ENCODE results near the gene C4orf17.

C4orf17 gene

DNA sequence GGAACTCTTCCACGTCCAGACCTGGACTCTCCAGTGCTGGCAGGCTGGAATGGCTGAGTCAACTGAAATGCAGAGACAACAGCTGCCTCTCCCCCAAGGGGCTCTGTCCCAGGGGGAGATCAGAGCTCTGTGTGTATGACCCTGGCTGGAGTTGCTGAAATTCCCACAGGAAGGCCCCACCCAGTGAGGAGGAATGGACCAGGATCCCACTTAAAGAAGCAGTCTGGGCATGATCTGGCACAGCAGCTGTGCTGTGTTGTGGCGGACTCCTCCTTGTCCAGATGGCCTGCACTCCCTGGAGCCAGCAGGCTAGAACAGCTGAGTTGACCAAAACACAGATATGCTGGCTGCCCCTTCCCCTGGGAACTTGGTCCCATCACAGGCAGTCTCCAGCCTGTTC is 25.4 kb downstream of the C4orf17 start:
- TF ChIP-seq, protein P1, sequence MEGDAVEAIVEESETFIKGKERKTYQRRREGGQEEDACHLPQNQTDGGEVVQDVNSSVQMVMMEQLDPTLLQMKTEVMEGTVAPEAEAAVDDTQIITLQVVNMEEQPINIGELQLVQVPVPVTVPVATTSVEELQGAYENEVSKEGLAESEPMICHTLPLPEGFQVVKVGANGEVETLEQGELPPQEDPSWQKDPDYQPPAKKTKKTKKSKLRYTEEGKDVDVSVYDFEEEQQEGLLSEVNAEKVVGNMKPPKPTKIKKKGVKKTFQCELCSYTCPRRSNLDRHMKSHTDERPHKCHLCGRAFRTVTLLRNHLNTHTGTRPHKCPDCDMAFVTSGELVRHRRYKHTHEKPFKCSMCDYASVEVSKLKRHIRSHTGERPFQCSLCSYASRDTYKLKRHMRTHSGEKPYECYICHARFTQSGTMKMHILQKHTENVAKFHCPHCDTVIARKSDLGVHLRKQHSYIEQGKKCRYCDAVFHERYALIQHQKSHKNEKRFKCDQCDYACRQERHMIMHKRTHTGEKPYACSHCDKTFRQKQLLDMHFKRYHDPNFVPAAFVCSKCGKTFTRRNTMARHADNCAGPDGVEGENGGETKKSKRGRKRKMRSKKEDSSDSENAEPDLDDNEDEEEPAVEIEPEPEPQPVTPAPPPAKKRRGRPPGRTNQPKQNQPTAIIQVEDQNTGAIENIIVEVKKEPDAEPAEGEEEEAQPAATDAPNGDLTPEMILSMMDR (conservative IDR thresholded peaks at IDR 0.05; ENCODE audit: low read depth, low read length): no peak
- no peak overlapping the region for H3K4me3 ChIP-seq (ENCODE audit: low read depth, low read length)
- DNase-seq (ENCODE audit: low read depth): no peak

GRCh38 chr4:99536848-99537247 is 26.0 kb downstream of the C4orf17 start:
- no peak for DNase-seq (ENCODE audit: low read depth)
- H3K4me3 ChIP-seq (ENCODE audit: low read depth, low read length): no peak overlapping the region
- TF ChIP-seq, protein P1 (conservative IDR thresholded peaks at IDR 0.05; ENCODE audit: low read depth, low read length): no peak

- TF ChIP-seq, protein P1 (conservative IDR thresholded peaks at IDR 0.05; ENCODE audit: low read depth, low read length): no peak
- DNase-seq (ENCODE audit: low read depth): no peak
- no peak overlapping the region for H3K4me3 ChIP-seq (ENCODE audit: low read depth, low read length)
These were observed 26.9 kb downstream of the C4orf17 start for GRCh38 chr4:99537674-99538073.

- H3K4me3 ChIP-seq (ENCODE audit: low read depth, low read length): no peak overlapping the region
- TF ChIP-seq, protein P1 (conservative IDR thresholded peaks at IDR 0.05; ENCODE audit: low read depth, low read length): no peak
- no peak for DNase-seq (ENCODE audit: low read depth)
These were observed 29.6 kb downstream of the C4orf17 start for GRCh38 chr4:99540277-99540939.

GRCh38 chr4:99552872-99553271 is 42.1 kb downstream of the C4orf17 start:
- H3K4me3 ChIP-seq (ENCODE audit: low read depth, low read length): no peak overlapping the region
- no peak for DNase-seq (ENCODE audit: low read depth)
- TF ChIP-seq, protein P1 (conservative IDR thresholded peaks at IDR 0.05; ENCODE audit: low read depth, low read length): no peak

DNA sequence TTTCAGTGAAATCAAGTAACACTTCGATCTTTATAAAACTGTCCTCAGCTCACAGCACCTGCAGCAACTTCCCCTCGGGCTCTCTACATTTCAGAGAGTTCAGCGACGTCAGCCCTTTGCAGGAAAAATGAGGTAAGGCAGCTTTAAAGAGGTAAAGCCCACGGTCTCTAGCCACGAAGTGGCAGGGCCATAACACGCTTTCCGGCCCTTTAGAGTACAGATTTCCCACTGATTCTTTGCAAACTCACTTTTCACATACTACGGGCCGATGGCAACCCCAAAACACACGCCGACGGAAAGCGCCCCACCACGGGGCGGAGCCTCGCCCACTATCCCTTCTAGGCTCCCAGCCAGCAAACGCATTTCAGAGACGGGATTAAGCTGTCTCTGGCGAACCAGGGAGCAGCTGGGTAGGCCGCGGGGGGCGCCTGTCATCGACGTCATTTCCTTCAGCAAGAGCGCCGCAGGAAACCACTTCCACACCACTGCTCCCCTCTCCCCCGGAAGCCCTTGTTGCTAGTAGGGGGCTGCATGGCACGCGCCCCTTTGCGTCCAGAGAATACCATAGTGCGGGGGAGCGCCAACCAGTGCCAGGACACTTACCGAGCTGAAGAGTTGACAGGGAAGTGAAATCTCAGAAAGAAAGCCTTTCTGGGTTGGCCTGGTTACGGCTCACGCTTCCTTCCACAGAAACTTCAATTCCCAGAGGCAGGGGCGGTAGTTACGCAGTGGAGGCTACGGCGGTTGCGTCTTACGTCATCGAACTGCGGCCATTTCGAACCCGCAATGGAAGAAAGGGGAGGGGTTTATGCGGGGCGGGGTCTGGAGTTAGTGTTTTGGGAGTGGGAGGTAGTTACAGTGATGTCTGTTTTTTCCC is 52.7 kb downstream of the C4orf17 start, which contains the start of gene TRMT10A:
Gene TRMT10A, minus strand, starts transcription at position 730 of the 877 bp plus-strand sequence. CDS start 4,701 bp downstream, outside the sequence.
- peak; percentile 99 for DNase-seq (ENCODE audit: low read depth)
- TF ChIP-seq, protein P1 (conservative IDR thresholded peaks at IDR 0.05; ENCODE audit: low read depth, low read length): no peak
- peak within 1 kb of the TSS; percentile 84 for H3K4me3 ChIP-seq (ENCODE audit: low read depth, low read length)

Measured in choroid plexus epithelial cell (primary cell).